Loucy (cell line): Measurements from ENCODE around the gene SSNA1.

Source experiments
- EZH2phosphoT487 ChIP-seq: fragments of 200-600 bp; IDR thresholded peaks from 2 replicates; pipeline ENCODE4 v1.6.1; 2018; ENCODE audit warnings: antibody characterized with exemption, mild to moderate bottlenecking, moderate library complexity, borderline replicate concordance
- TF ChIP-seq, protein P1 (sequence below): fragments of 200-600 bp; sonication (generic); conservative IDR thresholded peaks from 2 replicates; pipeline ENCODE4 v1.5.1; 2014; ENCODE audit warnings: mild to moderate bottlenecking, antibody characterized with exemption, low read length

DNA sequence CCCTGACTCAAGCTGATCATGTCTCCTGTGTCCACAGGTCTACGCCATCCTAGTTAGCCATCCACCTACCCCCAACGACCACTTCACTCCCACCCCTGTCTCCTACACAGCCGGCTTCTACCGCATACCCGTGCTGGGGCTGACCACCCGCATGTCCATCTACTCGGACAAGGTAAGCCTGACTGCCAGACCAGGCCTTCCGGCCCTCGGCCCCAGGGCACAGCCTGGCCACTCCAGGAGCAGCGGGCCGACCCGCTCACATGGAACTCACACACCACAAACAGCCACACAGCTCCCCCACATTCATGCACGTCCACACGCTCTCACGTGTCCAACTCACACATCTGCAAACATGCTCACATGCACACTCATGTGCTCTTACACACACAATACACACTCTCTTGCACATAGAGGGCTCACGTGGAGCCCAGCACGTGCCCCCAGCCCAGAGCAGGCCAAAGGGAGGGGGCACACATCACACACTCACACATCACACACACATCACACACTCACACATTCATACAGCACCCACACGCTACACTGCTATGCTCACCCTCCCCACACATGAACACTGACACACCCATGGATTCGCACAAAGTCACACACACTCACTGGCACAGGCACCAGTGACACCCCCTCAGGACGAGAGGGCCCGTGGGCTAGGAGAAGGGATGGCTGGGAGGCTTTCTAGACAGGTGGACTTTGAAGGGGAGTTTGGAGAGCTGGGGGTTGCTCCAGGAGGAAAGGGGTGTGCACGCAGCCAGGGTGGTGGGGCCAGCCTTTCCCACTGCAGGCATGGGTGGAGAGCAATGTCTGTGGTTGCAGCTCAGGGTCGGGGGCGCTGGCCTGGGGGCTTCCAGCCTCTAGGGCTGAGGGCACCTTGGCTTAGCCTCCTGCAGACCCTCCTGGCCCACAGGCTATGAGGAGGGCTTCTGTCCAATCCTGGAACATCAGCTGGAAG lies 46.2 kb upstream of the SSNA1 start:
- TF ChIP-seq, protein P1, sequence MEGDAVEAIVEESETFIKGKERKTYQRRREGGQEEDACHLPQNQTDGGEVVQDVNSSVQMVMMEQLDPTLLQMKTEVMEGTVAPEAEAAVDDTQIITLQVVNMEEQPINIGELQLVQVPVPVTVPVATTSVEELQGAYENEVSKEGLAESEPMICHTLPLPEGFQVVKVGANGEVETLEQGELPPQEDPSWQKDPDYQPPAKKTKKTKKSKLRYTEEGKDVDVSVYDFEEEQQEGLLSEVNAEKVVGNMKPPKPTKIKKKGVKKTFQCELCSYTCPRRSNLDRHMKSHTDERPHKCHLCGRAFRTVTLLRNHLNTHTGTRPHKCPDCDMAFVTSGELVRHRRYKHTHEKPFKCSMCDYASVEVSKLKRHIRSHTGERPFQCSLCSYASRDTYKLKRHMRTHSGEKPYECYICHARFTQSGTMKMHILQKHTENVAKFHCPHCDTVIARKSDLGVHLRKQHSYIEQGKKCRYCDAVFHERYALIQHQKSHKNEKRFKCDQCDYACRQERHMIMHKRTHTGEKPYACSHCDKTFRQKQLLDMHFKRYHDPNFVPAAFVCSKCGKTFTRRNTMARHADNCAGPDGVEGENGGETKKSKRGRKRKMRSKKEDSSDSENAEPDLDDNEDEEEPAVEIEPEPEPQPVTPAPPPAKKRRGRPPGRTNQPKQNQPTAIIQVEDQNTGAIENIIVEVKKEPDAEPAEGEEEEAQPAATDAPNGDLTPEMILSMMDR = no peak
- no peak for TF ChIP-seq EZH2phosphoT487
